GM23338 (cell line): ENCODE measurements around the gene PLOD2. TPM values are rescaled to one million over a fixed set of nuclear protein-coding genes. Genes with fewer than 3 reads are reported as not detected.
A peak's percentile ranks its signal among the peaks of the same experiment; 100 is the strongest.

Source experiments
- ATAC-seq: fragments of 200-7000 bp; cut with Tn5 transposase; 3 replicates; pipeline ENCODE4 v1.9.1; 2020
- DNase-seq: peaks from one replicate; pipeline ENCODE4 v3.0.0-alpha.2; 2015; ENCODE audit warnings: low spot score
- H2AFZ ChIP-seq: fragments of 200-600 bp; sonication (generic); 2 replicates; pipeline ENCODE4 v1.8.0; 2016; ENCODE audit warnings: antibody characterized with exemption, mild to moderate bottlenecking, moderate library complexity
- H3F3A ChIP-seq: fragments of 200-600 bp; sonication (generic); replicated peaks from 2 replicates; pipeline ENCODE4 v1.8.0; 2017; ENCODE audit warnings: antibody characterized with exemption, mixed run types, low read depth
- H3K27ac ChIP-seq: fragments of 200-600 bp; sonication (generic); 2 replicates; pipeline ENCODE4 v1.6.1; 2016; ENCODE audit warnings: low read depth
- H3K27me3 ChIP-seq: fragments of 200-600 bp; sonication (generic); 2 replicates; pipeline ENCODE4 v1.8.0; 2016; ENCODE audit warnings: mild to moderate bottlenecking, mixed run types, moderate library complexity; ENCODE audit not compliant: insufficient read depth
- H3K36me3 ChIP-seq: fragments of 200-600 bp; sonication (generic); 2 replicates; pipeline ENCODE4 v1.8.0; 2016; ENCODE audit warnings: mild to moderate bottlenecking; ENCODE audit not compliant: insufficient read depth
- H3K4me1 ChIP-seq: fragments of 200-600 bp; sonication (generic); 2 replicates; pipeline ENCODE4 v1.8.0; 2016; ENCODE audit warnings: mild to moderate bottlenecking, moderate library complexity; ENCODE audit not compliant: insufficient read depth
- H3K4me2 ChIP-seq: fragments of 200-600 bp; sonication (generic); 2 replicates; pipeline ENCODE4 v1.7.1; 2017; ENCODE audit warnings: mixed run types
- H3K4me3 ChIP-seq: fragments of 200-600 bp; sonication (generic); 2 replicates; pipeline ENCODE4 v1.6.1; 2016; ENCODE audit warnings: mixed run types
- H3K79me2 ChIP-seq: fragments of 200-600 bp; sonication (generic); replicated peaks from 2 replicates; pipeline ENCODE4 v1.8.0; 2017; ENCODE audit warnings: mild to moderate bottlenecking; ENCODE audit not compliant: insufficient read depth
- H3K9me2 ChIP-seq: fragments of 200-600 bp; sonication (generic); 2 replicates; pipeline ENCODE4 v1.8.0; 2017; ENCODE audit not compliant: insufficient read depth
- H4K20me1 ChIP-seq: fragments of 200-600 bp; sonication (generic); replicated peaks from 2 replicates; pipeline ENCODE4 v1.8.0; 2017; ENCODE audit warnings: mild to moderate bottlenecking; ENCODE audit not compliant: insufficient read depth
- H3K27ac Mint-ChIP-seq: 2 replicates; pipeline ENCODE4 v1.8.0; 2020; ENCODE audit warnings: inconsistent platforms, mild to moderate bottlenecking, moderate library complexity, mixed read lengths
- H3K27me3 Mint-ChIP-seq: 3 replicates; pipeline ENCODE4 v1.8.0; 2022; ENCODE audit warnings: low read depth, mild to moderate bottlenecking, moderate library complexity, mixed read lengths, inconsistent platforms; ENCODE audit not compliant: insufficient read depth, poor library complexity
- H3K36me3 Mint-ChIP-seq: 3 replicates; pipeline ENCODE4 v1.8.0; 2021; ENCODE audit warnings: low read depth, mild to moderate bottlenecking, inconsistent platforms, moderate library complexity, mixed read lengths
- H3K4me1 Mint-ChIP-seq: 3 replicates; pipeline ENCODE4 v1.8.0; 2020; ENCODE audit warnings: mild to moderate bottlenecking, inconsistent platforms, mixed read lengths
- H3K4me3 Mint-ChIP-seq: 3 replicates; pipeline ENCODE4 v1.8.0; 2021; ENCODE audit warnings: moderate library complexity, mild to moderate bottlenecking, inconsistent platforms, mixed read lengths
- H3K9me3 Mint-ChIP-seq: 3 replicates; pipeline ENCODE4 v1.8.0; 2020; ENCODE audit warnings: moderate library complexity, mild to moderate bottlenecking, inconsistent platforms, mixed read lengths
- EZH2 ChIP-seq: fragments of 200-600 bp; sonication (generic); IDR thresholded peaks from one replicate; pipeline ENCODE4 v1.8.0; 2017; ENCODE audit warnings: antibody characterized with exemption, mild to moderate bottlenecking, low read depth; ENCODE audit not compliant: unreplicated experiment
- EZH2phosphoT487 ChIP-seq: fragments of 200-600 bp; sonication (generic); IDR thresholded peaks from one replicate; pipeline ENCODE4 v1.8.1; 2018; ENCODE audit warnings: antibody characterized with exemption; ENCODE audit not compliant: unreplicated experiment
- JUNB ChIP-seq: IDR thresholded peaks from one replicate; pipeline ENCODE4 v1.6.1; 2016; ENCODE audit warnings: antibody characterized with exemption; ENCODE audit not compliant: unreplicated experiment
- ZNF331 ChIP-seq: fragments of 250-450 bp; sonication (Bioruptor Pico); IDR thresholded peaks from 2 replicates; pipeline ENCODE4 v1.5.0; 2020; ENCODE audit warnings: low read depth, mild to moderate bottlenecking, moderate library complexity
- ZNF462 ChIP-seq: fragments of 250-450 bp; sonication (Bioruptor Pico); IDR thresholded peaks from 2 replicates; pipeline ENCODE4 v1.5.0; 2020; ENCODE audit warnings: mild to moderate bottlenecking, moderate library complexity
- polyA plus RNA-seq: library from polyadenylated mRNA; unstranded; fragments of >200 nt; fragmentation: Nextera tagmentation; extraction: Ambion mirVana; gene quantifications from 2 replicates; pipeline ENCODE4 v1.2.1, GENCODE V29; 2016
- total RNA-seq: library from RNA; depleted of rRNA; stranded (reverse); fragments of >200 nt; shearing (Covaris generic); gene quantifications from 2 replicates; pipeline ENCODE4 v1.2.3, GENCODE V29; 2014
- TF ChIP-seq, protein P1 (sequence below), 2 experiments: fragments of 200-600 bp in 1 of 2; sonication (generic) in 1 of 2; conservative IDR thresholded peaks; 2 replicates each; pipeline versions ENCODE4 v1.5.1 to v1.6.1; 2016 to 2017; ENCODE audit warnings: antibody characterized with exemption in 2 of 2, low read depth in 2 of 2, mild to moderate bottlenecking in 2 of 2, moderate library complexity in 1 of 2
- TF ChIP-seq, protein P2 (sequence below): IDR thresholded peaks from one replicate; pipeline ENCODE4 v1.6.1; 2018; ENCODE audit warnings: antibody characterized with exemption; ENCODE audit not compliant: unreplicated experiment
- TF ChIP-seq, protein P3 (sequence below): IDR thresholded peaks from 2 replicates; pipeline ENCODE4 v1.6.1; 2016; ENCODE audit warnings: antibody characterized with exemption

PLOD2 gene
- total and polyA plus RNA-seq, 2 experiments from 2014 or later, result 26.7 to 30.5 TPM

DNA sequence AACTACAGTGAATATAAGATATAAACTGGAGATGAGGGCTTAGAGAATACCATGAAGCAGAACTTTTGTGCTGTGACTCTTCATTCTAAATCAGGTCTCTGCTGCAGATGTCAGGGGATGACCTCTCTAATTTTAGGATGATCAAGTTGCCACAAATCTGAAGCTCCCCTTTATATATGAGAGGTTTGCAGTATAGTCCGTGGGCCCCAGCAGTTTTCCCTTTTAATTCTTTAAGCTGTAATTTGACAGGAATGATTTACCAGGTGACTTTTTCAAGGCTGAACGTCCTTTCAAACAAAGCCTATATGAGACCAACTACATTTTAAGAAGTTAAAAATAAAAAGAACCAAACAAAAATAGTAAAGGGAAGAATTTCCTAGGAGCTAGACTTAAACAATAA, 4.9 kb upstream of the PLOD2 start (continued):
- TF ChIP-seq, protein P1, sequence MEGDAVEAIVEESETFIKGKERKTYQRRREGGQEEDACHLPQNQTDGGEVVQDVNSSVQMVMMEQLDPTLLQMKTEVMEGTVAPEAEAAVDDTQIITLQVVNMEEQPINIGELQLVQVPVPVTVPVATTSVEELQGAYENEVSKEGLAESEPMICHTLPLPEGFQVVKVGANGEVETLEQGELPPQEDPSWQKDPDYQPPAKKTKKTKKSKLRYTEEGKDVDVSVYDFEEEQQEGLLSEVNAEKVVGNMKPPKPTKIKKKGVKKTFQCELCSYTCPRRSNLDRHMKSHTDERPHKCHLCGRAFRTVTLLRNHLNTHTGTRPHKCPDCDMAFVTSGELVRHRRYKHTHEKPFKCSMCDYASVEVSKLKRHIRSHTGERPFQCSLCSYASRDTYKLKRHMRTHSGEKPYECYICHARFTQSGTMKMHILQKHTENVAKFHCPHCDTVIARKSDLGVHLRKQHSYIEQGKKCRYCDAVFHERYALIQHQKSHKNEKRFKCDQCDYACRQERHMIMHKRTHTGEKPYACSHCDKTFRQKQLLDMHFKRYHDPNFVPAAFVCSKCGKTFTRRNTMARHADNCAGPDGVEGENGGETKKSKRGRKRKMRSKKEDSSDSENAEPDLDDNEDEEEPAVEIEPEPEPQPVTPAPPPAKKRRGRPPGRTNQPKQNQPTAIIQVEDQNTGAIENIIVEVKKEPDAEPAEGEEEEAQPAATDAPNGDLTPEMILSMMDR (conservative IDR thresholded peaks at IDR 0.05; ENCODE audit: low read depth in 2 of 2), result no peak
- TF ChIP-seq, protein P2, sequence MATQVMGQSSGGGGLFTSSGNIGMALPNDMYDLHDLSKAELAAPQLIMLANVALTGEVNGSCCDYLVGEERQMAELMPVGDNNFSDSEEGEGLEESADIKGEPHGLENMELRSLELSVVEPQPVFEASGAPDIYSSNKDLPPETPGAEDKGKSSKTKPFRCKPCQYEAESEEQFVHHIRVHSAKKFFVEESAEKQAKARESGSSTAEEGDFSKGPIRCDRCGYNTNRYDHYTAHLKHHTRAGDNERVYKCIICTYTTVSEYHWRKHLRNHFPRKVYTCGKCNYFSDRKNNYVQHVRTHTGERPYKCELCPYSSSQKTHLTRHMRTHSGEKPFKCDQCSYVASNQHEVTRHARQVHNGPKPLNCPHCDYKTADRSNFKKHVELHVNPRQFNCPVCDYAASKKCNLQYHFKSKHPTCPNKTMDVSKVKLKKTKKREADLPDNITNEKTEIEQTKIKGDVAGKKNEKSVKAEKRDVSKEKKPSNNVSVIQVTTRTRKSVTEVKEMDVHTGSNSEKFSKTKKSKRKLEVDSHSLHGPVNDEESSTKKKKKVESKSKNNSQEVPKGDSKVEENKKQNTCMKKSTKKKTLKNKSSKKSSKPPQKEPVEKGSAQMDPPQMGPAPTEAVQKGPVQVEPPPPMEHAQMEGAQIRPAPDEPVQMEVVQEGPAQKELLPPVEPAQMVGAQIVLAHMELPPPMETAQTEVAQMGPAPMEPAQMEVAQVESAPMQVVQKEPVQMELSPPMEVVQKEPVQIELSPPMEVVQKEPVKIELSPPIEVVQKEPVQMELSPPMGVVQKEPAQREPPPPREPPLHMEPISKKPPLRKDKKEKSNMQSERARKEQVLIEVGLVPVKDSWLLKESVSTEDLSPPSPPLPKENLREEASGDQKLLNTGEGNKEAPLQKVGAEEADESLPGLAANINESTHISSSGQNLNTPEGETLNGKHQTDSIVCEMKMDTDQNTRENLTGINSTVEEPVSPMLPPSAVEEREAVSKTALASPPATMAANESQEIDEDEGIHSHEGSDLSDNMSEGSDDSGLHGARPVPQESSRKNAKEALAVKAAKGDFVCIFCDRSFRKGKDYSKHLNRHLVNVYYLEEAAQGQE, result no peak
- TF ChIP-seq, protein P3, sequence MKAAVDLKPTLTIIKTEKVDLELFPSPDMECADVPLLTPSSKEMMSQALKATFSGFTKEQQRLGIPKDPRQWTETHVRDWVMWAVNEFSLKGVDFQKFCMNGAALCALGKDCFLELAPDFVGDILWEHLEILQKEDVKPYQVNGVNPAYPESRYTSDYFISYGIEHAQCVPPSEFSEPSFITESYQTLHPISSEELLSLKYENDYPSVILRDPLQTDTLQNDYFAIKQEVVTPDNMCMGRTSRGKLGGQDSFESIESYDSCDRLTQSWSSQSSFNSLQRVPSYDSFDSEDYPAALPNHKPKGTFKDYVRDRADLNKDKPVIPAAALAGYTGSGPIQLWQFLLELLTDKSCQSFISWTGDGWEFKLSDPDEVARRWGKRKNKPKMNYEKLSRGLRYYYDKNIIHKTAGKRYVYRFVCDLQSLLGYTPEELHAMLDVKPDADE, result no peak

DNA sequence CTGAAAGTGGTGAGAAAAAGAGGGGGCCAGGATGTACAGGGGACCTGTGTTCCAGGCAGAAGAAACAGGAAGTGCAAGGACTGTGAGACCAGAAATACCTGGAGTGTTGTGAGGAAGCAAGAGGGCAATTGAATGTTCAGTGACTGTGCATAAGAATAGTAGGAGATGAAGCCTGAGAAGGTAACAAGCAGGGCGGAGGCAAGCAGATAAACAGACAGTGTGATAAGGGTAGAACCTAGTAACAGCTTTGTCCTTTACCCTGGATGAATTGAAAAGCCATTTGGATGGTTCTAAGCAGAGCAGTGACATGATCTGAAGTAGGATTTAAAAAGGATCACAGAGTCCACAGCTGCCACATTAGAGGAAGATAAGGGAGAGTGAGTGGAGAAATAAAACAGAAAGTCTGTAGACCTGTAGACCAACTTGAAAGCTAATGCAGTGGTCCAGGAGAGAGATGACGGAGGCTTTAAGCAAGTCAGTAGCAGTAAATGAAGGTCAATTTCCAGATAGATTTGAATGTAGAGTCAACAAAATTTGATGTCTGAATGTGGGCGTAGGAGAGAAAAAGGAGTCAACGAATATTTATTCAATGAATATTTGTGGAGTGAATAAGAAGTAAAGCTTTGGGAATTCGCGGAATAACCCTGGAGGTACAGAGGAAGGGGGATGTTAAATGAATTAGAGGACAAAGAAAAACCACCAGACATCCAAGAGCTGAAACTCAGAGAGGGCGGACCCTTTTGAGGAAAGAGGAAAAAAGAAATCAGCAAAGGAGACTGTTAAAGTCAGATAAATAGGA, 4.2 kb upstream of the PLOD2 start:
- H3F3A ChIP-seq, result peaks cover 6% of the 10 kb centered on the region; the same call in 1 of the 2 replicates
- H3K27ac ChIP-seq, result no peak overlapping the region
- ATAC-seq, result no peak
- peaks cover 24% of the 10 kb centered on the region for H3K4me1 ChIP-seq
- peak overlapping the region; percentile 34; the same call in 1 of the 2 replicates for H3K4me2 ChIP-seq
- Mint-ChIP-seq H3K36me3 (no peaks in the 10 kb centered on the region), H3K9me3 (no peaks in the 10 kb centered on the region), H3K27me3 (peaks cover 8% of the 10 kb centered on the region), H3K27ac (no peak overlapping the region), H3K4me1 (peaks cover 28% of the 10 kb centered on the region), H3K4me3 (no peak overlapping the region; the same call in 2 of the 3 replicates)
- 0 out of 2 replicates have a peak overlapping the region, but pooled peaks have one; percentile 10 for H2AFZ ChIP-seq
- peaks cover 16% of the 10 kb centered on the region for H3K27me3 ChIP-seq
- H3K36me3 ChIP-seq, result no peaks in the 10 kb centered on the region
- H3K79me2 ChIP-seq, result no peaks in the 10 kb centered on the region
- no peak for DNase-seq
- no peak overlapping the region for H3K4me3 ChIP-seq
- no peaks in the 10 kb centered on the region for H4K20me1 ChIP-seq
- 0 out of 2 replicates have a peak, but pooled peaks cover 7% of the 10 kb centered on the region for H3K9me2 ChIP-seq
- TF ChIP-seq JUNB (no peak), EZH2 (no peak), ZNF462 (CRISPR knock-in tag) (no peak; the same call in 1 of the 2 replicates), ZNF331 (CRISPR knock-in tag) (no peak), EZH2phosphoT487 (no peak)
